SK-N-SH treated with all-trans-retinoic acid at 6 μM for 48 hours (cell line): ENCODE measurements around the gene FOXN4.

Experiments used
- ATAC-seq: fragments of 200-7000 bp; cut with Tn5 transposase; 3 replicates; pipeline ENCODE4 v1.9.1; 2020; ENCODE audit warnings: mild to moderate bottlenecking, moderate library complexity
- ARNTL ChIP-seq: fragments of 450-650 bp; formaldehyde crosslinking; IDR thresholded peaks from 2 replicates; pipeline ENCODE4 v1.5.0; 2020; ENCODE audit warnings: low read depth, mild to moderate bottlenecking, moderate library complexity, borderline replicate concordance
- BACH2 ChIP-seq: fragments of 250-450 bp; sonication (Bioruptor Pico); IDR thresholded peaks from 2 replicates; pipeline ENCODE4 v1.9.0; 2021; ENCODE audit warnings: mild to moderate bottlenecking, borderline replicate concordance
- CSDC2 ChIP-seq: fragments of 250-450 bp; sonication (Bioruptor Pico); IDR thresholded peaks from 2 replicates; pipeline ENCODE4 v1.5.0; 2020; ENCODE audit warnings: mild to moderate bottlenecking, moderate library complexity
- ESRRG ChIP-seq: fragments of 250-450 bp; sonication (Bioruptor Pico); IDR thresholded peaks from 2 replicates; pipeline ENCODE4 v1.6.1; 2021; ENCODE audit warnings: mild to moderate bottlenecking
- GLIS3 ChIP-seq: fragments of 250-450 bp; sonication (Bioruptor Pico); IDR thresholded peaks from 2 replicates; pipeline ENCODE4 v1.5.0; 2020; ENCODE audit warnings: mild to moderate bottlenecking, moderate library complexity
- ISL1 ChIP-seq: fragments of 250-450 bp; sonication (Bioruptor Pico); IDR thresholded peaks from 2 replicates; pipeline ENCODE4 v2.1.2; 2022; ENCODE audit warnings: mild to moderate bottlenecking, moderate library complexity
- OSR1 ChIP-seq: fragments of 250-450 bp; sonication (Bioruptor Pico); IDR thresholded peaks from 2 replicates; pipeline ENCODE4 v1.8.0; 2022; ENCODE audit warnings: moderate library complexity, mild to moderate bottlenecking, inconsistent platforms
- PPARA ChIP-seq: fragments of 250-450 bp; sonication (Bioruptor Pico); IDR thresholded peaks from 2 replicates; pipeline ENCODE4 v1.5.0; 2020; ENCODE audit warnings: mild to moderate bottlenecking, borderline replicate concordance
- RARB ChIP-seq: fragments of 250-450 bp; sonication (Bioruptor Pico); IDR thresholded peaks from 2 replicates; pipeline ENCODE4 v1.8.0; 2021; ENCODE audit warnings: mild to moderate bottlenecking, moderate library complexity
- SNAI2 ChIP-seq: fragments of 250-450 bp; sonication (Bioruptor Pico); IDR thresholded peaks from 2 replicates; pipeline ENCODE4 v1.5.0; 2020; ENCODE audit warnings: mild to moderate bottlenecking, moderate library complexity
- TCF4 ChIP-seq: fragments of 250-450 bp; sonication (Bioruptor Pico); IDR thresholded peaks from 2 replicates; pipeline ENCODE4 v1.8.0; 2021; ENCODE audit warnings: mild to moderate bottlenecking, moderate library complexity, borderline replicate concordance
- TOX ChIP-seq: fragments of 250-450 bp; sonication (Bioruptor Pico); IDR thresholded peaks from 2 replicates; pipeline ENCODE4 v1.8.0; 2021; ENCODE audit warnings: mild to moderate bottlenecking, moderate library complexity, borderline replicate concordance
- ZC3H10 ChIP-seq: fragments of 250-450 bp; sonication (Bioruptor Pico); IDR thresholded peaks from 2 replicates; pipeline ENCODE4 v1.5.1; 2021; ENCODE audit warnings: mild to moderate bottlenecking, moderate library complexity
- ZFP30 ChIP-seq: fragments of 450-650 bp; formaldehyde crosslinking; IDR thresholded peaks from 2 replicates; pipeline ENCODE4 v1.5.0; 2022; ENCODE audit warnings: mild to moderate bottlenecking, moderate library complexity
- ZNF565 ChIP-seq: fragments of 450-650 bp; formaldehyde crosslinking; conservative IDR thresholded peaks from 2 replicates; pipeline ENCODE4 v1.5.0; 2020; ENCODE audit warnings: low read depth, mild to moderate bottlenecking, moderate library complexity
- ZNF70 ChIP-seq: fragments of 450-650 bp; formaldehyde crosslinking; IDR thresholded peaks from 2 replicates; pipeline ENCODE4 v1.5.0; 2020; ENCODE audit warnings: mild to moderate bottlenecking, moderate library complexity
- ZNF8 ChIP-seq: fragments of 450-650 bp; formaldehyde crosslinking; IDR thresholded peaks from 2 replicates; pipeline ENCODE4 v1.5.0; 2020; ENCODE audit warnings: mild to moderate bottlenecking, moderate library complexity
- TF ChIP-seq, protein P1 (sequence below): fragments of 250-450 bp; sonication (Bioruptor Pico); IDR thresholded peaks from 2 replicates; pipeline ENCODE4 v1.8.0; 2021; ENCODE audit warnings: low read depth, mild to moderate bottlenecking, moderate library complexity, borderline replicate concordance
- TF ChIP-seq, protein P2 (sequence below): fragments of 250-450 bp; sonication (Bioruptor Pico); IDR thresholded peaks from 2 replicates; pipeline ENCODE4 v1.5.1; 2020; ENCODE audit warnings: low read depth, mild to moderate bottlenecking, moderate library complexity
- TF ChIP-seq, protein P3 (sequence below): fragments of 250-450 bp; sonication (Bioruptor Pico); IDR thresholded peaks from 2 replicates; pipeline ENCODE4 v1.8.0; 2020; ENCODE audit warnings: mild to moderate bottlenecking, moderate library complexity, borderline replicate concordance

Gene FOXN4

DNA sequence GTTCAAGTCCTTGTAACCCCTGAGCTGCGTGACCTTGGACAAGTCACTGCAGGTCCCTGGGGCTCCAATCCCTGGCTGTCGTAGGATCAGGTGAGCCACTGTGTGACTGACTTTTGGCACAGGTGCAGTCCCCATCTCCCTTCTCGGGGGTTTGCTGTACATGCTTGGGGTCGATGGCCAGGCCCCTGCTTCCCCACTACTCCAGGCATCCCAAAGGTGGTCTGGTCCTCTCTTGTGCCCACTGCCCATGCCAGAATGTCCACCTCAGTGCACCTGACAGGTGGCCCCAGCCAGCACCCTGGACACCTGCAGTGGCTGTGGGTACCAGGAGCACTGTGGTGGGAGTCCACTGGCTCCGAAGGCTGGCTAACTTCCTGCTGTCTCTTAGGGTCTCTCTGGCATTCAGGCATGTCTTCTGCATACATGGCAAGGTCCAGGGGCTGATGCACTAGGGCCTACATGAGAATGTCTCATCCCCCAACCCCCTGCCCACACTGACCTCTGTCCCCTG lies 14.7 kb downstream of the FOXN4 start (continued):
- TF ChIP-seq, protein P1, sequence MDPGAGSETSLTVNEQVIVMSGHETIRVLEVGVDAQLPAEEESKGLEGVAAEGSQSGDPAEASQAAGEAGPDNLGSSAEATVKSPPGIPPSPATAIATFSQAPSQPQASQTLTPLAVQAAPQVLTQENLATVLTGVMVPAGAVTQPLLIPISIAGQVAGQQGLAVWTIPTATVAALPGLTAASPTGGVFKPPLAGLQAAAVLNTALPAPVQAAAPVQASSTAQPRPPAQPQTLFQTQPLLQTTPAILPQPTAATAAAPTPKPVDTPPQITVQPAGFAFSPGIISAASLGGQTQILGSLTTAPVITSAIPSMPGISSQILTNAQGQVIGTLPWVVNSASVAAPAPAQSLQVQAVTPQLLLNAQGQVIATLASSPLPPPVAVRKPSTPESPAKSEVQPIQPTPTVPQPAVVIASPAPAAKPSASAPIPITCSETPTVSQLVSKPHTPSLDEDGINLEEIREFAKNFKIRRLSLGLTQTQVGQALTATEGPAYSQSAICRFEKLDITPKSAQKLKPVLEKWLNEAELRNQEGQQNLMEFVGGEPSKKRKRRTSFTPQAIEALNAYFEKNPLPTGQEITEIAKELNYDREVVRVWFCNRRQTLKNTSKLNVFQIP (CRISPR knock-in tag) = no peak
- TF ChIP-seq ISL1 (CRISPR knock-in tag) (no peak), ZNF565 (CRISPR knock-in tag) (no peak), OSR1 (CRISPR knock-in tag) (no peak), ZNF8 (no peak), PPARA (CRISPR knock-in tag) (no peak), TCF4 (no peak)
- TF ChIP-seq, all 23 proteins: peak for 0

DNA sequence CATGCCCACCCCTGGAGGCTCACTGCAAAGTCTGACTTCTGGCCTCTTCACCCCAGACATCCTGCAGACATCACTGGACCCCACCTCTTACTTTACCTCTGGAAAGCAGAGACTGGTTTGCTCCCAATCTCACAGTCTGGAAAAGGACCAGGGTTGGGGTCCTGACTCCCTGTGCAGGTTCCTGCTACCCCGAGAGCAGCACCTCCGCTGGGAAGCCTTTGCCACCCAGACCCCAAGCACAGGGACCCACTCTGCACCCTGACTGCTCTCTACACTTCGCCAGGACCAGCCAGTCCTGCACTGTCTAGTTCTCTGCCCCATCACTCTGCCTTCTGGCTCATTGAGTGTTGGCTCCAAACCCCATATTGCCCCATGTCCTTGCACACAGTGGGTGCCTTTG lies 16.0 kb downstream of the FOXN4 start:
- TF ChIP-seq CSDC2 (CRISPR knock-in tag) (no peak), ZNF70 (CRISPR knock-in tag) (no peak), ARNTL (CRISPR knock-in tag) (no peak), SNAI2 (CRISPR knock-in tag) (no peak), RARB (CRISPR knock-in tag) (no peak), ZC3H10 (CRISPR knock-in tag) (no peak), ZNF8 (no peak), TCF4 (no peak), PPARA (CRISPR knock-in tag) (no peak), GLIS3 (CRISPR knock-in tag) (no peak), BACH2 (CRISPR knock-in tag) (no peak), ESRRG (CRISPR knock-in tag) (no peak)
- TF ChIP-seq, protein P2, sequence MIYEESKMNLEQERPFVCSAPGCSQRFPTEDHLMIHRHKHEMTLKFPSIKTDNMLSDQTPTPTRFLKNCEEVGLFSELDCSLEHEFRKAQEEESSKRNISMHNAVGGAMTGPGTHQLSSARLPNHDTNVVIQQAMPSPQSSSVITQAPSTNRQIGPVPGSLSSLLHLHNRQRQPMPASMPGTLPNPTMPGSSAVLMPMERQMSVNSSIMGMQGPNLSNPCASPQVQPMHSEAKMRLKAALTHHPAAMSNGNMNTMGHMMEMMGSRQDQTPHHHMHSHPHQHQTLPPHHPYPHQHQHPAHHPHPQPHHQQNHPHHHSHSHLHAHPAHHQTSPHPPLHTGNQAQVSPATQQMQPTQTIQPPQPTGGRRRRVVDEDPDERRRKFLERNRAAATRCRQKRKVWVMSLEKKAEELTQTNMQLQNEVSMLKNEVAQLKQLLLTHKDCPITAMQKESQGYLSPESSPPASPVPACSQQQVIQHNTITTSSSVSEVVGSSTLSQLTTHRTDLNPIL (CRISPR knock-in tag) = no peak
- TF ChIP-seq, protein P1 (CRISPR knock-in tag) = no peak
- TF ChIP-seq, all 23 proteins: peak for 0
- ATAC-seq = no peak

DNA sequence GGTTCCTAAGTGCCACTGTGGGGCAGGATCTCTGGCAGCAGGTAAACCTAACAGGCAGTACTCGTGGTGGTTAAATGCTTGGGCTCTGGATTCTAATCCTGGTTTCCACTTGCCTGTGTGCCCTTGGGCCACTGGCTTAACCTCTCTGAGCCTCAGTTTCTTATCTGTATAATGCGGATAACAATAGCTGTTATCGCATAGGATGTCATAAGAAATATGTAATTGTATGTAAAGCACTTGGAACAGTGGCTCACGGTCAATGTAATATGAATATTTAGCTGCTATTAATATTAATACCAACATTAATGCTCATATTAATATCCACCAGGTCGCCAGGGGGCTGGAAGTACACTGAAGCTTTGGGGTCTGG lies 16.8 kb downstream of the FOXN4 start:
- no peak for ATAC-seq

More for the DNA sequence above, 16.8 kb downstream of the FOXN4 start:
- no peak for TF ChIP-seq TCF4
- no peak for TF ChIP-seq ESRRG (CRISPR knock-in tag)
- TF ChIP-seq BACH2 (CRISPR knock-in tag) = no peak
- TF ChIP-seq, protein P3, sequence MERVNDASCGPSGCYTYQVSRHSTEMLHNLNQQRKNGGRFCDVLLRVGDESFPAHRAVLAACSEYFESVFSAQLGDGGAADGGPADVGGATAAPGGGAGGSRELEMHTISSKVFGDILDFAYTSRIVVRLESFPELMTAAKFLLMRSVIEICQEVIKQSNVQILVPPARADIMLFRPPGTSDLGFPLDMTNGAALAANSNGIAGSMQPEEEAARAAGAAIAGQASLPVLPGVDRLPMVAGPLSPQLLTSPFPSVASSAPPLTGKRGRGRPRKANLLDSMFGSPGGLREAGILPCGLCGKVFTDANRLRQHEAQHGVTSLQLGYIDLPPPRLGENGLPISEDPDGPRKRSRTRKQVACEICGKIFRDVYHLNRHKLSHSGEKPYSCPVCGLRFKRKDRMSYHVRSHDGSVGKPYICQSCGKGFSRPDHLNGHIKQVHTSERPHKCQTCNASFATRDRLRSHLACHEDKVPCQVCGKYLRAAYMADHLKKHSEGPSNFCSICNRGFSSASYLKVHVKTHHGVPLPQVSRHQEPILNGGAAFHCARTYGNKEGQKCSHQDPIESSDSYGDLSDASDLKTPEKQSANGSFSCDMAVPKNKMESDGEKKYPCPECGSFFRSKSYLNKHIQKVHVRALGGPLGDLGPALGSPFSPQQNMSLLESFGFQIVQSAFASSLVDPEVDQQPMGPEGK (CRISPR knock-in tag) = no peak
- TF ChIP-seq ZFP30 (CRISPR knock-in tag) = no peak
- TF ChIP-seq ZNF70 (CRISPR knock-in tag) = no peak
- TF ChIP-seq ZNF565 (CRISPR knock-in tag) = no peak
- no peak for TF ChIP-seq GLIS3 (CRISPR knock-in tag)
- TF ChIP-seq, protein P1 (CRISPR knock-in tag) = no peak
- no peak for TF ChIP-seq TOX (CRISPR knock-in tag)
- no peak for TF ChIP-seq SNAI2 (CRISPR knock-in tag)
- TF ChIP-seq, protein P2 (CRISPR knock-in tag) = no peak
- TF ChIP-seq, all 23 proteins: peak for 0
